ENCODE measurements around the gene SMPD4.
"Not testable (repeated sequence)": the region's sequence is repeated elsewhere in the genome, so short reads cannot be mapped to it uniquely, and the experiment has no call there.

SMPD4 gene

DNA sequence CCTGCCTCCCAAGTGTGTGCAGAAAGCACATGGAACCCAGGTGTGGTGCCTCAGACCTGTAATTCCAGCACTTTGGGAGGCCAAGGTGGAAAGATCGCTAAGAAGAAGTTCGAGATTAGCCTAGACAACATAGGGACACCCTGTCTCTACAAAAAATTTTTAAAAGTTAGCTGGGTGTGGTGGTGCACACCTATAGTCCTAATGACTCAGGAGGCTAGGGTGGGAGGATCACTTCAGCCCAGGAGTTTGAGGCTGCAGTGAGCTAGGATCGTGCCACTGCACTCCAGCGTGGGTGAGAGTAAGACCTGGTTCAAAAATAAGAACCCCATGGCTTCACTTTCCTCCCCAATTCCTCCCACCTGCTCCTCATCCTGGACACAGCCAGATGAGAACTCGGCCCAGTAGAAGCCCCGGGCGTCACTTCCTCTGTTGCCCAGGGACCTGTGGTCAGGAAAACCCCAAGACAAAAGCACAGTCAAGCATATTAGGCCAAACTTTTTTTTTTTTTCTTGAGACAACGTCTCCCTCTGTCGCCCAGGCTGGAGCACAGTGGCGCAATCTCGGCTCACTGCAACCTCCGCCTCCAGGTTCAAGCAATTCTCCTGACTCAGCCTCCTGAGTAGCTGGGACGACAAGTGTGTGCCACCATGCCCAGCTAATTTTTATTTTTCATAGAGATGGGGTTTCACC is 23.4 kb downstream of the SMPD4 start:
- not testable (repeated sequence) for DNase-seq

- not testable (repeated sequence) for DNase-seq
Observed at GRCh38 chr2:130157354-130157753, 24.0 kb downstream of the SMPD4 start.

DNA sequence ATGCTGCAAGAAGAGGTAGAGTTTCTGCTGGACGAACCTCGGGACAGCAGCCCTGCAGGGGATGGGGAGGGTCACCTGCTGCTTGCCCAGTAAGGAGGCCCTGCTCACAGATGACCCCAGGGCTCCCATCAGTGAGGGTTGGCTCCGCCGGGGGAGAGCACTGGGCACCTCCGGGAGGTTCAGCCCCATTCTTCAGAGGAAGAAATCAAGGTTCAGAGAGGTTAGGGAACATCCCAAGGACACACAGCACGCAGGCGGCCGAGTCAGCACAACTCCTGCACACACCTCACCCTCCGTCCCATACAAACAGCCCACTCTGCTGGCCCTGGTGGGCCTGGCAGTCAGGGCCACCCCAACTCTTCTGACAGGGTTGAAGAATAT is 24.8 kb downstream of the SMPD4 start:
- no peak for DNase-seq

GRCh38 chr2:130155956-130156623 is 25.3 kb downstream of the SMPD4 start:
- DNase-seq = peak; percentile 30

- no peak for DNase-seq
Observed at GRCh38 chr2:130154773-130155765, 26.3 kb downstream of the SMPD4 start.

DNA sequence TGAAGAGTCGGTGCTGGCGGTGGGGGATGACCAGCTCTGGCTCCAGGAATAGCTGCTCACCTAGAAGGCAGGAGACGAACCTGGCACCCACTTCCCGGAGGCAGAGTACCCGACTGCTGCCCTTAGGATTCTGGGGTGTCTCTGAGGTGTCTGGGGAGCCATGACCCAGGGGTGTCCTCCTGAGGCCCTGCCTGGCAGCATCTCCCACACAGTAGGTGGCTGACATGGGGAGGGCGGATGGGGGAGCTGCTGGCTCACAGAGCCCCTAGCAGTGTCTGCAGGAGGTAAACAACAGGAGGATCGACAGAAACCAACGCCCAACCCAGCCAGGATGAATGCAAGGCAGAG is 27.0 kb downstream of the SMPD4 start:
- DNase-seq = not testable (repeated sequence)

GRCh38 chr2:130153721-130154422 is 27.5 kb downstream of the SMPD4 start:
- DNase-seq = not testable (repeated sequence)

- DNase-seq = no peak
Observed at GRCh38 chr2:130152816-130153595, 28.4 kb downstream of the SMPD4 start.

- DNase-seq = not testable (repeated sequence)
Observed at GRCh38 chr2:130152136-130152815, 29.1 kb downstream of the SMPD4 start.

- DNase-seq = not testable (repeated sequence)
Observed at GRCh38 chr2:130151145-130151512, 30.3 kb downstream of the SMPD4 start.

GRCh38 chr2:130150181-130151144 is 30.9 kb downstream of the SMPD4 start:
- no peak for DNase-seq

DNA sequence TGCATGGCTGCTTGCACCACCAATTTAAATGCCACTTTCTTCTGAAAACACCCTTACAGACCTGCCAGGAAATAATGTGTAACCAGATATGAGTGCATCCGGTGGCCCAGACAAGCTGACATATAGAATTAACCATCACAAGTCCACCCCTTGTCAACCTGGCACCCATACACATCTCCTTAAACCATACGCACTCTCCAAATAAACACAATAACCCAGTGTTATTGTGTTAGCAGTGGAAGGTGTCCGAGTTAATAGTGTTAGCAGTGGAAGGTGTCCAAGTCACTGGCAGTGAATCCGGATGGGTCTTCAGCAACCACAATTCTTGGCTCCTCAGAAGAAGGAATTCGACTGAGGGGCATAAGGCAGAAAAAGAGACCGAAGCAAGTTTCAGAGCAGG is 32.9 kb downstream of the SMPD4 start:
- not testable (repeated sequence) for DNase-seq

GRCh38 chr2:130145006-130145414 is 36.4 kb downstream of the SMPD4 start, which contains the start of gene CCDC74B:
Gene CCDC74B (minus strand): TSS chr2:130145112. CDS start chr2:130144996, 116 bp downstream.
- not testable (repeated sequence) for DNase-seq

GRCh38 chr2:130143266-130144039 is 37.9 kb downstream of the SMPD4 start:
- DNase-seq = not testable (repeated sequence)

DNA sequence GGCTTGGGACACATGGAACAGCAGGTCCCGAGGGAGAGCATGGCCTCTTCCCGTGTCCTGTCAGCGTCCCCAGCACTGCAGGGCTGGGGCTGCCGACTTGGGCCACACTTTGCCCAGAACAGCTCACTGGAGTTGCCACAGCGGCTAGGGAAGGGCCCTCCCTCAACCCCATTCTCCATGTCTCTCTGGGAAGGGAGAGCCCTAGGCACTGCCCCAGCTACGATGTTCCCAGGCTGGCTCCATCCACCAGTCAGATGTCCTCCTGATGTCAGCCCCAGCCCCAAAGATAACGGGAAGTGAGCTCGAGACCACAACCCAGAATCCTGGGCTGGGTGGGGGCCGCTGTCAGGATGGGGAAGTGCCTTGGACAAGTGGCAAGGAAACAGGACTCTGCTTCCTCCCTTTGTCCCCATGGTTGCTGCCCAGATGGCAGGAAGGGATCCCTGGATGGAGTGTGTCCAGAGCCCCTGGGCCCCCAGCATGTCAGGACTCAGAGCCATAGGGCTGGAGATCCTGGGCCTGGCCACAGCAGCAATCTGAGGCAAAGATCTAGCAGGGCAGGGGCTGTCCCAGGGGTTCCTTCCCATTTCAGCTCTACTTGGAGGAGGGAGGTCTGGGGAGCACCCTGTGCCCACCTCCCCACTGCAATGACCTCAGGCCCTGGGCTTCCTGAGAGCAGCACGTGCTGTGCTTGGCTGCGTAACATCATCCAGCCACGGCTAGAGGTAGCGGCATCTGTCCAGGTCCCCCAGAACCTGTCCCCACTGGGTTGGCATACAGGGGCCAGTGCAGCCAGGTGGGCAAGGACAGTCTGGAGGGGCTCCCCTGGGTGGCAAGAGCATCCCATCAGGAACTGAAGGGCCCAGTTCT is 38.8 kb downstream of the SMPD4 start:
- not testable (repeated sequence) for DNase-seq

GRCh38 chr2:130141645-130142370 is 39.6 kb downstream of the SMPD4 start:
- not testable (repeated sequence) for DNase-seq

DNA sequence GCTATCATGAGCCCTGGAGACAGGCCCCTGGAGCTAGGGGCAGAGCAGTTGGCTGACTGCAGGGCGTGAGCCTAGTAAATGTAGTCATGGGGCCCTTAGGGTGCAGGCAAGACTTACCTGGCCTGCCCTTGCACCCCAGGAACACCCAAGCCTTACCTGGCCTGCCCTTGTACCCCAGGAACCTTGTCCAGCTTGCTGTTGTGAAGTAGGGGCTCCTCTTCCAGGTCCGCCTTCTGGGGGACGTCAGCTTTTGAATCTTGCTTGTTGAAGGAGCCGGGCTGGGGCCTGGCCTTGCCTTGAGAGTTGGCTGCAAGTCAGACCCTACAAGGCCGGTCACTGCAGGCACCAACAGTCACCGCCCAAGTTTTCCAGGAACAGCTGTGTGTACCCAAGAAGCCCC is 40.4 kb downstream of the SMPD4 start:
- not testable (repeated sequence) for DNase-seq
